HEK293 (cell line): ENCODE data around the gene S1PR3.

ENCODE experiments used
- CTCF ChIA-PET: fragments of 350-600 bp; formaldehyde crosslinking; extraction: SDS; loops from one replicate; lab custom pipeline; 2021; ENCODE audit warnings: antibody characterized with exemption; lab: Yijun Ruan, JAX
- POLR2A ChIA-PET: fragments of 300-600 bp; formaldehyde crosslinking; extraction: SDS; loops from one replicate; lab custom pipeline; 2020; ENCODE audit warnings: antibody characterized with exemption, inconsistent platforms; lab: Yijun Ruan, JAX
- H3K27ac ChIP-seq: fragments of 200-500 bp; sonication (Bioruptor generic); 2 replicates; pipeline ENCODE4 v1.5.1; 2014; ENCODE audit warnings: low read depth, low read length, control low read depth, inconsistent platforms; ENCODE audit errors: extremely low read depth
- H3K36me3 ChIP-seq, 2 experiments: fragments of 200-500 bp in 1 of 2; sonication (Bioruptor generic) in 1 of 2; 1 replicate in 1 of 2; 2 replicates in 1 of 2; pipeline ENCODE4 v1.5.1; 2014 to 2017; ENCODE audit warnings: inconsistent platforms in 2 of 2, low read length in 2 of 2; ENCODE audit not compliant: control insufficient read depth in 2 of 2, insufficient read depth in 1 of 2
- H3K4me1 ChIP-seq: fragments of 200-500 bp; sonication (Bioruptor generic); 2 replicates; pipeline ENCODE4 v1.5.1; 2014; ENCODE audit warnings: mild to moderate bottlenecking, low read length, inconsistent platforms; ENCODE audit not compliant: control insufficient read depth, insufficient read depth
- H3K4me3 ChIP-seq: 2 replicates; pipeline ENCODE4 v1.5.1; 2011; ENCODE audit warnings: low read depth, mild to moderate bottlenecking, control low read depth, low read length, moderate library complexity
- H3K9me3 ChIP-seq: fragments of 200-500 bp; sonication (Bioruptor generic); 2 replicates; pipeline ENCODE4 v1.5.1; 2014; ENCODE audit warnings: low read depth, low read length, inconsistent platforms; ENCODE audit not compliant: control insufficient read depth, insufficient read depth
- GLI2 ChIP-seq: fragments of 450-650 bp; formaldehyde crosslinking; IDR thresholded peaks from 2 replicates; pipeline ENCODE4; 2017; ENCODE audit warnings: missing biosample characterization, missing genetic modification characterization, low read depth, borderline replicate concordance
- MYNN ChIP-seq: fragments of 450-650 bp; formaldehyde crosslinking; IDR thresholded peaks from 2 replicates; pipeline ENCODE4 v1.5.1; 2016; ENCODE audit warnings: missing biosample characterization, missing genetic modification characterization, borderline replicate concordance
- OSR2 ChIP-seq: fragments of 450-650 bp; formaldehyde crosslinking; IDR thresholded peaks from 2 replicates; pipeline ENCODE4 v1.5.1; 2016; ENCODE audit warnings: missing biosample characterization, missing genetic modification characterization
- ZFHX2 ChIP-seq: fragments of 450-650 bp; formaldehyde crosslinking; conservative IDR thresholded peaks from 2 replicates; pipeline ENCODE4 v1.5.1; 2016; ENCODE audit warnings: missing biosample characterization, missing genetic modification characterization
- ZNF10 ChIP-seq: fragments of 450-650 bp; formaldehyde crosslinking; IDR thresholded peaks from 2 replicates; pipeline ENCODE4 v1.5.1; 2017; ENCODE audit warnings: missing biosample characterization, missing genetic modification characterization
- ZNF121 ChIP-seq: fragments of 450-650 bp; formaldehyde crosslinking; IDR thresholded peaks from 2 replicates; pipeline ENCODE4 v1.5.1; 2016; ENCODE audit warnings: missing biosample characterization, missing genetic modification characterization
- ZNF140 ChIP-seq: fragments of 450-650 bp; formaldehyde crosslinking; IDR thresholded peaks from 2 replicates; pipeline ENCODE4 v1.5.1; 2016; ENCODE audit warnings: missing biosample characterization, missing genetic modification characterization
- ZNF155 ChIP-seq: fragments of 450-650 bp; formaldehyde crosslinking; IDR thresholded peaks from 2 replicates; pipeline ENCODE4 v1.5.1; 2016; ENCODE audit warnings: missing biosample characterization, missing genetic modification characterization
- ZNF19 ChIP-seq: fragments of 450-650 bp; formaldehyde crosslinking; IDR thresholded peaks from 2 replicates; pipeline ENCODE4; 2016; ENCODE audit warnings: missing biosample characterization, missing genetic modification characterization, low read depth
- ZNF202 ChIP-seq: fragments of 450-650 bp; formaldehyde crosslinking; IDR thresholded peaks from 2 replicates; pipeline ENCODE4 v1.5.1; 2016; ENCODE audit warnings: missing biosample characterization, missing genetic modification characterization, borderline replicate concordance
- ZNF426 ChIP-seq: fragments of 450-650 bp; formaldehyde crosslinking; IDR thresholded peaks from 2 replicates; pipeline ENCODE4 v1.5.1; 2017; ENCODE audit warnings: missing biosample characterization, missing genetic modification characterization, mild to moderate bottlenecking, inconsistent platforms, moderate library complexity
- ZNF549 ChIP-seq: fragments of 450-650 bp; IDR thresholded peaks from 2 replicates; pipeline ENCODE4 v1.5.1; 2018; ENCODE audit warnings: missing biosample characterization, missing genetic modification characterization, mild to moderate bottlenecking, inconsistent platforms, moderate library complexity
- ZNF560 ChIP-seq: fragments of 450-650 bp; formaldehyde crosslinking; IDR thresholded peaks from 2 replicates; pipeline ENCODE4 v1.5.1; 2017; ENCODE audit warnings: missing biosample characterization, missing genetic modification characterization, borderline replicate concordance
- ZNF585B ChIP-seq: fragments of 450-650 bp; formaldehyde crosslinking; IDR thresholded peaks from 2 replicates; pipeline ENCODE4 v1.5.1; 2016; ENCODE audit warnings: missing biosample characterization, missing genetic modification characterization
- ZNF670 ChIP-seq: fragments of 450-650 bp; formaldehyde crosslinking; IDR thresholded peaks from 2 replicates; pipeline ENCODE4 v1.5.1; 2016; ENCODE audit warnings: missing biosample characterization, missing genetic modification characterization, low read depth
- ZNF76 ChIP-seq: fragments of 450-650 bp; formaldehyde crosslinking; IDR thresholded peaks from 2 replicates; pipeline ENCODE4; 2016; ENCODE audit warnings: low read depth, missing biosample characterization, missing genetic modification characterization, borderline replicate concordance
- ZNF776 ChIP-seq: fragments of 450-650 bp; formaldehyde crosslinking; IDR thresholded peaks from 2 replicates; pipeline ENCODE4 v1.5.0; 2017; ENCODE audit warnings: missing biosample characterization, missing genetic modification characterization, borderline replicate concordance
- ZXDB ChIP-seq: fragments of 450-650 bp; formaldehyde crosslinking; IDR thresholded peaks from 2 replicates; pipeline ENCODE4 v1.5.1; 2016; ENCODE audit warnings: missing biosample characterization, missing genetic modification characterization
- TF ChIP-seq, protein P1 (sequence below): fragments of 450-650 bp; formaldehyde crosslinking; IDR thresholded peaks from 2 replicates; pipeline ENCODE4 v1.5.1; 2016; ENCODE audit warnings: missing biosample characterization, missing genetic modification characterization
- TF ChIP-seq, protein P2 (sequence below): fragments of 450-650 bp; formaldehyde crosslinking; IDR thresholded peaks from 2 replicates; pipeline ENCODE4 v1.5.1; 2016; ENCODE audit warnings: missing biosample characterization, missing genetic modification characterization
- TF ChIP-seq, protein P3 (sequence below): fragments of 450-650 bp; formaldehyde crosslinking; IDR thresholded peaks from 2 replicates; pipeline ENCODE4 v1.5.1; 2016; ENCODE audit warnings: missing biosample characterization, missing genetic modification characterization
- TF ChIP-seq, protein P4 (sequence below): fragments of 450-650 bp; formaldehyde crosslinking; IDR thresholded peaks from 2 replicates; pipeline ENCODE4 v1.5.1; 2016; ENCODE audit warnings: missing biosample characterization, missing genetic modification characterization

S1PR3 gene

DNA sequence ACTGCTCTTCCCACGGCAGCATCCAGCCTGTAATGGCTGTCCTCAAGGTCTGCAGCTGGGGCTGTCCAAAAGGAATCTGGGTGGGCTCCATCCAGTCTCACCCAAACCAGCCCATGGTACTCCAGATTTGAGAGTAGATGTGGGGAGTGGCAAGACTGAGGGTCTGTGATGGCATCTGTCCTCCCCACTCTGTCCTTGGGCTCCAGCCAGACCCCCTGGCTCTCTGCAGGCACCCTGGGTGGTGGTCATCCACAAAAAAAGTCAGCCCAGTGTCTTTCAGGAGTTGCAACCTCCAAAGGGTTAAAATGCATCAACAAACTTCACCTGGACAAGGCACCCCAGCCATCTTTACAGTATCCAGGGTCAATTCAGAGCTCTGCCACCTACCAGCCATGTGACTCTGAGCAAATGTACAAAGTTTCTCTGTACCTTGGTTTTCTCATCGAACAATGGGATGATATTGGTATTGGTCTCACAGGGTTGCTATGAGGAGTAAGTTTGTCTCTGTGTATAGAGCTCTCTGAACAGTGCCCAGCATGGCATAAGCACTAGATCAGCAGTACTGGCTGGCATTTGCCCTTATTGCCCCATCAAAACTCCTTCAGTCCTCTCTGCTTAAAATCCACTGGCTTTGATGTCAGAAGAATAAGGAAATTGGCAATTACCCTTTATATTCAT is 7.3 kb upstream of the S1PR3 start (continued):
- TF ChIP-seq ZNF776 (tag by site-specific recombination) (no peak), ZNF140 (no peak), ZNF585B (tag by site-specific recombination) (no peak), GLI2 (no peak), ZNF426 (tag by site-specific recombination) (no peak)

DNA sequence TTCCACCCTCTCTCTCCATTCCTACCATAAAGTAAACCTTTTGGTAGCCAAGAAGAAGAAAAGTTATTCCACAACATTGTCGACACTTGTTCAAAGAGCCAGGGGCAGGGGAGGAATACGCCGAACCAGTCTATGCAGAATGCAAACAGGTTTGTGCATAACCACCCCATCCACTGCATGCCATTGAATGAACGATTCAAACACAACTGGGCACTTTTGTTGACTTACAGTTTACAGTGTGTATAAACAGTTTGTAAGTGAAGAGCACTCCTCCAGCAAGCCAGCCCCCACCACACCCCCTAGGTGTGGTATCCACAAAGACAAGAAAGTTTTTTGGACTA is 6.8 kb upstream of the S1PR3 start:
- ChIA-PET POLR2A (no interaction called here), CTCF (no interaction called here)
- Histone ChIP-seq H3K36me3 (no peaks in the 10 kb centered on the region), H3K4me1 (no peaks in the 10 kb centered on the region), H3K9me3 (no peaks in the 10 kb centered on the region), H3K27ac (no peak overlapping the region), H3K4me3 (no peak overlapping the region)
- TF ChIP-seq, protein P1, sequence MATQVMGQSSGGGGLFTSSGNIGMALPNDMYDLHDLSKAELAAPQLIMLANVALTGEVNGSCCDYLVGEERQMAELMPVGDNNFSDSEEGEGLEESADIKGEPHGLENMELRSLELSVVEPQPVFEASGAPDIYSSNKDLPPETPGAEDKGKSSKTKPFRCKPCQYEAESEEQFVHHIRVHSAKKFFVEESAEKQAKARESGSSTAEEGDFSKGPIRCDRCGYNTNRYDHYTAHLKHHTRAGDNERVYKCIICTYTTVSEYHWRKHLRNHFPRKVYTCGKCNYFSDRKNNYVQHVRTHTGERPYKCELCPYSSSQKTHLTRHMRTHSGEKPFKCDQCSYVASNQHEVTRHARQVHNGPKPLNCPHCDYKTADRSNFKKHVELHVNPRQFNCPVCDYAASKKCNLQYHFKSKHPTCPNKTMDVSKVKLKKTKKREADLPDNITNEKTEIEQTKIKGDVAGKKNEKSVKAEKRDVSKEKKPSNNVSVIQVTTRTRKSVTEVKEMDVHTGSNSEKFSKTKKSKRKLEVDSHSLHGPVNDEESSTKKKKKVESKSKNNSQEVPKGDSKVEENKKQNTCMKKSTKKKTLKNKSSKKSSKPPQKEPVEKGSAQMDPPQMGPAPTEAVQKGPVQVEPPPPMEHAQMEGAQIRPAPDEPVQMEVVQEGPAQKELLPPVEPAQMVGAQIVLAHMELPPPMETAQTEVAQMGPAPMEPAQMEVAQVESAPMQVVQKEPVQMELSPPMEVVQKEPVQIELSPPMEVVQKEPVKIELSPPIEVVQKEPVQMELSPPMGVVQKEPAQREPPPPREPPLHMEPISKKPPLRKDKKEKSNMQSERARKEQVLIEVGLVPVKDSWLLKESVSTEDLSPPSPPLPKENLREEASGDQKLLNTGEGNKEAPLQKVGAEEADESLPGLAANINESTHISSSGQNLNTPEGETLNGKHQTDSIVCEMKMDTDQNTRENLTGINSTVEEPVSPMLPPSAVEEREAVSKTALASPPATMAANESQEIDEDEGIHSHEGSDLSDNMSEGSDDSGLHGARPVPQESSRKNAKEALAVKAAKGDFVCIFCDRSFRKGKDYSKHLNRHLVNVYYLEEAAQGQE (tag by site-specific recombination), result no peak
- TF ChIP-seq, protein P2, sequence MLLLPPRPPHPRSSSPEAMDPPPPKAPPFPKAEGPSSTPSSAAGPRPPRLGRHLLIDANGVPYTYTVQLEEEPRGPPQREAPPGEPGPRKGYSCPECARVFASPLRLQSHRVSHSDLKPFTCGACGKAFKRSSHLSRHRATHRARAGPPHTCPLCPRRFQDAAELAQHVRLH (tag by site-specific recombination), result no peak
- TF ChIP-seq ZNF76 (tag by site-specific recombination) (no peak), ZNF670 (tag by site-specific recombination) (no peak), ZXDB (tag by site-specific recombination) (no peak), ZNF560 (tag by site-specific recombination) (no peak), ZNF549 (no peak), MYNN (tag by site-specific recombination) (no peak), ZNF19 (tag by site-specific recombination) (no peak), ZFHX2 (tag by site-specific recombination) (no peak)
- TF ChIP-seq, protein P3, sequence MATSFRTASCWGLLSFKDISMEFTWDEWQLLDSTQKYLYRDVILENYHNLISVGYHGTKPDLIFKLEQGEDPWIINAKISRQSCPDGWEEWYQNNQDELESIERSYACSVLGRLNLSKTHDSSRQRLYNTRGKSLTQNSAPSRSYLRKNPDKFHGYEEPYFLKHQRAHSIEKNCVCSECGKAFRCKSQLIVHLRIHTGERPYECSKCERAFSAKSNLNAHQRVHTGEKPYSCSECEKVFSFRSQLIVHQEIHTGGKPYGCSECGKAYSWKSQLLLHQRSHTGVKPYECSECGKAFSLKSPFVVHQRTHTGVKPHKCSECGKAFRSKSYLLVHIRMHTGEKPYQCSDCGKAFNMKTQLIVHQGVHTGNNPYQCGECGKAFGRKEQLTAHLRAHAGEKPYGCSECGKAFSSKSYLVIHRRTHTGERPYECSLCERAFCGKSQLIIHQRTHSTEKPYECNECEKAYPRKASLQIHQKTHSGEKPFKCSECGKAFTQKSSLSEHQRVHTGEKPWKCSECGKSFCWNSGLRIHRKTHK (tag by site-specific recombination), result no peak
- TF ChIP-seq, protein P4, sequence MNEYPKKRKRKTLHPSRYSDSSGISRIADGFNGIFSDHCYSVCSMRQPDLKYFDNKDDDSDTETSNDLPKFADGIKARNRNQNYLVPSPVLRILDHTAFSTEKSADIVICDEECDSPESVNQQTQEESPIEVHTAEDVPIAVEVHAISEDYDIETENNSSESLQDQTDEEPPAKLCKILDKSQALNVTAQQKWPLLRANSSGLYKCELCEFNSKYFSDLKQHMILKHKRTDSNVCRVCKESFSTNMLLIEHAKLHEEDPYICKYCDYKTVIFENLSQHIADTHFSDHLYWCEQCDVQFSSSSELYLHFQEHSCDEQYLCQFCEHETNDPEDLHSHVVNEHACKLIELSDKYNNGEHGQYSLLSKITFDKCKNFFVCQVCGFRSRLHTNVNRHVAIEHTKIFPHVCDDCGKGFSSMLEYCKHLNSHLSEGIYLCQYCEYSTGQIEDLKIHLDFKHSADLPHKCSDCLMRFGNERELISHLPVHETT (tag by site-specific recombination), result no peak

DNA sequence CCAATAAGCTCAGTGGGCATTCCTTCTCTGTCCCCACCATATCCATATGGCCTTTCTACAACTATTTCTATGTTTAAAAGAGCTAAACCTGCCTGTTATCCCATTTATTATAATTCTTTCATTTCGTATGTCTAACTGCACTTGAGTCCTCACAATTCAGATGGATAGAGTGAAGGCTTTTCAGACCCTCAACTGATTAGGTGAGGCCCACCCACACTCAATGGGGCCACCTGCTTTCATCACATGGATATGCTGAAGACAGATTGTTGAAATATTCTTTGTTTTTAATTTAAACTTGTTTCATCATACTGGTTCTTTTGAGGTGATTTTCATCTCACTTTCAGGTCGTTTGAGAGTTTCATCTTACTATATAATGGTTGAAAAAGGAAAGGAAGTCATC is 5.7 kb upstream of the S1PR3 start:
- ChIA-PET CTCF (no interaction called here), POLR2A (no interaction called here)
- Histone ChIP-seq H3K36me3 (no peaks in the 10 kb centered on the region), H3K9me3 (no peaks in the 10 kb centered on the region), H3K27ac (no peak overlapping the region), H3K4me3 (no peak overlapping the region), H3K4me1 (no peaks in the 10 kb centered on the region)
- TF ChIP-seq OSR2 (tag by site-specific recombination) (no peak), ZNF121 (tag by site-specific recombination) (no peak), ZNF10 (tag by site-specific recombination) (peak; percentile 98), ZNF155 (tag by site-specific recombination) (no peak), ZNF202 (tag by site-specific recombination) (no peak)
